Measurements from ENCODE around the gene TMEM140.
"Not testable (repeated sequence)": the region's sequence is repeated elsewhere in the genome, so short reads cannot be mapped to it uniquely, and the experiment has no call there.

Gene TMEM140

DNA sequence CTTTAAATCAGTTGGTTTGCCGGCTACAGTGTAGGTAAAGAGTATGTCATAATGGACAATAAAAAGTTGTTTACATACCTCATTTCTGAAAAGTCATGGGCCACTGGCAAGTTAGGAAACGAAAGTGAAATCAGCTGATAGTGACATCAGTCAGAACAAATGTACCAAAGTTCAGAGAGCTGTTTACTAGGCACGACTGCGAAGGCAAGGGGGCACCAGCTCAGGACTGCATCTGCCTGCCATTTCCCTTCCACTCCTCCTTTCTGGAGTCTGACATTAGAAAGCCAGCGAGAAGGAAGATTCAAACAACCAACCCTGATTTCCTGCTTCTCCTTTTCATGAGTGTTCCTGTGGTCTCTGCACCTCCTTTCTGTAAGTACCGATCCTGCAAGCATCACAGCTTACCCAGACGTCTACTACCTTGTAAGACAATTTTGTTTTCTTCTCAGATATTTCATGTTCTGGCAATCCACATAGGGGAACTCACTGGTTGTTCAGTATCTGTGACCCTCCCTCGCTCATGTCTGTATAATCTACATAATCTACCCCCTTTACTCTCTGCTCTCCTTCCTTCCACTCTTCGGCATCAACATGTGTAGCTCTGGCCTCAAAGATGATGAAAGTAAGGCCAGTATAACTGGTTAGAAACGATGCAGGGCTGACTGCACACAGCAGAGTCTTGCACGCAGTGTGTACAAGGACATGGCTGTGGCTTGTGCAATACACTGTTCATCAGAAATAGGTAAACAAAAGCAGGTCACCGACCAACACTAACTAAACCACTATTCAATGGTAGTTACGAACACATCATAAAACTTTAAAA, at the start of gene TMEM140:
TSS of gene TMEM140 (plus strand) at position 174 of the 823 bp plus-strand sequence. CDS start 16,370 bp downstream, outside the sequence.
- DNase-seq (ENCODE audit: low read depth in 2 of 2): peak; percentile 23 to 41

DNA sequence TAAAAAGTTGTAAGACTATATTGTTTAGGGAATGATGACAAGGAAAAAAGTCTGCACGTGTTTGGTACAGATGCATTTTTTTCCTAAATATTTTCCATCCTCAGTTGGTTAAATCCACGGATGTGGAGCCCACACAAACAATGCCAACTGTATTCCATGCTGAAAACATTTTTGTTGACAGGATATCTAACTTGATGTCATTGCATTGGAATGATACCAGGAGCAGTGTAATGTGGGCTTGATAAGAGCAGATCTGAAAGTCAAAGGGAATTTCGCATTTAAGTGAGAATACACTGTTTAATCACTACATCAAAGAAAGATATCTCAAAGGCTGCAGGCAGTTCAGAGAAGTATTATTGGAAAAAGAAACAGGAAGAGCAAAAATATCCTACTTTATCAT, 49.5 kb upstream of the TMEM140 start:
- DNase-seq (ENCODE audit: low read depth in 2 of 2): no peak

DNA sequence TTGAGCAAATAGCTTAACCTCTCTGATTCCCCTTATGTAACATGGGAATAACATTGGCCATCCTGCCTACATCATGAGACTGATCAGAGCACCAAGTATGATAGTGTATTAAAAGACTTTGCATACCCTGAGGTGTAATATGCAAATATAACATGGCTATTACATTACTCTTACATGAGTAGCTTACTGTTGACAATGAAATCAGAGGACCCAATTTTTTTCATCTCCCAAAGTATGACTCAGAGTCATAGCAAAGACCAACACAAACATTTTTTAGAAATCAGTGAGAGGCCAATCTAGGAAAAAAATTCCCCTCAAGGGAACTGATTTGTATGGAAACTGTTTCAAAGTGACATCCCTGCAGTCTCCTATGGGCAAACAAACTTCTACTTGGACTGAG, 47.0 kb upstream of the TMEM140 start:
- no peak for DNase-seq (ENCODE audit: low read depth in 2 of 2)

DNA sequence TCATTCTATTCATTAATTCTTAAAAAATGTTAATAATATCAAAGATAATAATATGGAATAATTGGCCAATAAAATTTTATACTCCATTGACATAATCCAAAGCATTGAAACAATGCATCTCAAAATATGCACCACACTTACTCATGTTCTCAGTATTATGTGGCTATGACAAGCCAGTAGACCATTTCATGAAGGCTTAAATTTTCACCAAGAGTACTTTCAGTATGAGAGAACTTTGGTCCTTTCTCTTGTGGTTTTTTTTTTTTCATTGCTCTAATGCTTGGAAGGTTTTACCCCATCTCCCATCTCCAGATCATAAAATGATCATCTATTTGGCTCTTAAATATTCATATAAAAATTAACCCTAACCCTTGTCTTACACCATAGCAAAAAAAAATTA, 45.5 kb upstream of the TMEM140 start:
- no peak for DNase-seq (ENCODE audit: low read depth in 2 of 2)

DNA sequence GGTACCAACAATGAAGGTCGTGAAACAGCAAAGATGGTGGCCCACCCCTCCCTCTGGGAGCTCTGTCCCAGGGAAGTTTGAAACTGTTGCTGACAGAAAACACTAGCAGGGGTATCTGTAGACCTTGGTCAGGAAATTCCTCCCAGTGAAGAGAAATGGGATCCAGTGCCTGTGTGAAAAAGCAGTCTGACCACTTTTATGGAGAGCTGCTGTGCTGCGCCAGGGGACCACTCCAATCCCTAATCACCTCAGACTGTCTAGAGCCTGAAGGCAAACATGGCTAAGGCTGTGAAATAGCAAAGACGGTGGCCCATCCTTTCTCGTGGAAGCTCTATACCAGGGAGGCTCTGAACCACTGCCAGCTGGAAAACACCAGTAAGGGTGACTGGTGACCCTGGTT, 38.3 kb upstream of the TMEM140 start:
- DNase-seq (ENCODE audit: low read depth in 2 of 2): no peak

DNA sequence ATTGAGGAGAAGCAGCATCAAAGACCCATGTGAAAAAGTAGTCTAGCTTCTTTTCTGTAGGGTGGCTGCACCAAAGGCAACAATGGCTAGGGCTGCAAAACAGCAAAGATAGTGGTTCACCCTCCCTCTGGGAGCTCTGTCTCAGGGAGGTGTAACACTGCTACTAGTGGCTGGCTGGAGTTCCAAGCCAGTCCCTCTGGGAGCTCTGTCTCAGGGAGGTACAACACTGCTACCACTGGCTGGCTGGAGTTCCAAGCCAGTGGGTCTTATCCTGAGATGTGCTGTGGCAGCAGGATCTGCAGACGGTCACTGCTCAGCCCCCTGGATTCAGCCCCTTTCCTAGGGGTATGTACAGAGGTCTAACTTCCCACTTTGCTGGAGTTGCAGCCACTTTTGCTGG, 37.9 kb upstream of the TMEM140 start:
- no peak for DNase-seq (ENCODE audit: low read depth in 2 of 2)

DNA sequence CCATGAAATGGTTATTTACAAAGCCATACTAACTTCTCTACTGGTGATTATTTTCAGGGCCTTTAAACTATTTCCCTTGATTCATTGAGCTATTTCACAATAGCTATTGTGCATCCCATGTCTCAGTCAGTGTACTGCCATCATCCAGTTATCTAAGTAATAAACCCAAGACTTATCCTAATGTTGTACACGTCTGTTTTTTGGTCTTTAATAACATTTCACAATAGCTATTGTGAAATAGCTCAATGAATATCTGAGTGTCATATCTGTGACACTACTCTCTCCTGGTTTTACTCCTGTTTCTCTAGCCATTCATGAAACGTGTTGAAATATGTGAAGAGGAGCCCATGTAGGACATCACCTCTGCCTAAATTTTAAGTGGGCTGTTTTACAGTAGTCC, 36.5 kb upstream of the TMEM140 start:
- no peak for DNase-seq (ENCODE audit: low read depth in 2 of 2)

DNA sequence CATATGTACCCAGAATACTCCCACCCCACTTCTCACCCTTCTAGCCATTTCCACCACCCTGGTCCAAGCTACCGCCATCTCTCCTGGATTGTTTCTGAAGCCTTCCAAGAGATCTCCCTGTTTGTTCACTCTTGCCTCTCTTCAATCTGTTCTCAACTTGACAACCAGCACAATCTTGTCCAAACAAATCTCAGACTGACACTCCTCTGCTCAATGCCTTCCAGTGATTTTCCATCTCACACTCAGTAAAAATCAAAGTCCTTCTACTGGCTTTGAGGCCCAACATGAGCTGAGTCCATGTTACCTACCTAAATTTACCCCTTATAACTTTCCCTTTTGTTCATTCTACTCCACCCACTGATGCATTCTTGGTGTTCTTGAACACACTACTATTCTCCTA, 33.2 kb upstream of the TMEM140 start:
- DNase-seq (ENCODE audit: low read depth in 2 of 2): no peak

DNA sequence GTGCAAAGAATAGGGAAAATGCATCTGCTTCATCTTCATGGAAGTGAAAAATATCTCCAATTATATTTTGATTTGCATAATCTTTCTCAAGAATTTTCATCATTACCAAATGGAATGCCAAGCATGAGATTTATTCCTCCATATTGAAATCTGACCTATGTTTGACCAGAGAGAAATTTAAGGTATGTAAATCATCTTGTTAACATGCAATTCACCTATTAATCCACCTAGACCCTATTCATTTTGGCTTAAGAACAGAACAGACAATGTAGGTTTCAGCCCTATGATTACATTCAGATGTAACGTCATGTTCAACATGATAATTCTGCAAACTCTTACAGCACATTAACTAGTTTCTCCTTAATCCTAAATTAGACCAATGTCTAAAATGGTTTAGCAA, 30.8 kb upstream of the TMEM140 start:
- DNase-seq (ENCODE audit: low read depth in 2 of 2): no peak

DNA sequence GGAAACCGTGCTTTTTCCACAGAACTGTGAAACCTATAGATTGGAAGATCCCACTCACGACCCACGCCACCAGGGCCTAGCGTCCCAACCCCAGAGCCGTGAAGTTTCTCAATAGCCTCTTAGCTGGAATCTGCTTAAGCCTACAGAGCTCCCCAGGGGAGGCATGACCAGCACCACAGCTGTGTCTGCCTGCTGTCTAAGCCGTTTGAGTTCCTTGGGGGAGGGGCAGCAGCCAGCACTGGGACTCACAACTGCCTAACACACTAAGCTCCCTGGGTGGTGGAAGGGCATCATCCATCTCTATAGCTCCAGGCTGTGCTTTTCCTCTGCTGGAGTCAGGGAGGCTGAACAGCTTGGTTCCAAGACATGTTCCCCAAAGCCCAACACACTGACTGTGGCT, 26.0 kb upstream of the TMEM140 start:
- no peak for DNase-seq (ENCODE audit: low read depth in 2 of 2)

DNA sequence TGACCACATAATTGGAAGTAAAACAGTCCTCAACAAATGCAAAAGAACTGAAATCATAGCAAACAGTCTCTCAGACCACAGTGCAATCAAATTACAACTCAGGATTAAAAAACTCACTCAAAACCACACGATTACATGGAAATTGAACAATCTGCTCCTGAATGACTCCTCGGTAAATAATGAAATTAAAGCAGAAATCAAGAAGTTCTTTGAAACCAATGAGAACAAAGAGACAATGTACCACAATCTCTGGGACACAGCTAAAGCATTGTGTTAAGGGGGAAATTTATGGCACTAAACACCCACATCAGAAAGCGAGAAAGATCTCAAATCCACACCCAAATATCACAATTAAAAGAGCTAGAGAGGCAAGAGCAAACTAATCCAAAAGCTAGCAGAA, 23.2 kb upstream of the TMEM140 start:
- not testable (repeated sequence) for DNase-seq (ENCODE audit: low read depth in 2 of 2)

DNA sequence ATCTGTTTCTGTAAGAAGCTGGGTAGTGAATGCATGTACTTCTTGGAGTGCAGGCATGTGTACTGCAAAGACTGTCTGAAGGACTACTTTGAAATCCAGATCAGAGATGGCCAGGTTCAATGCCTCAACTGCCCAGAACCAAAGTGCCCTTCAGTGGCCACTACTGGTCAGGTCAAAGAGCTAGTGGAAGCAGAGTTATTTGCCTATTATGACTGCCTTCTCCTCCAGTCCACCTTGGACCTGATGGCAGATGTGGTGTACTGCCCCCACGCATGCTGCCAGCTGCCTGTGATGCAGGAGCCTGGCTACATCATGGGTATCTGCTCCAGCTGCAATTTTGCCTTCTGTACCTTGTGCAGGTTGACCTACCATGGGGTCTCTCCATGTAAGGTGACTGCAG, 18.9 kb upstream of the TMEM140 start:
- DNase-seq (ENCODE audit: low read depth in 2 of 2): no peak

DNA sequence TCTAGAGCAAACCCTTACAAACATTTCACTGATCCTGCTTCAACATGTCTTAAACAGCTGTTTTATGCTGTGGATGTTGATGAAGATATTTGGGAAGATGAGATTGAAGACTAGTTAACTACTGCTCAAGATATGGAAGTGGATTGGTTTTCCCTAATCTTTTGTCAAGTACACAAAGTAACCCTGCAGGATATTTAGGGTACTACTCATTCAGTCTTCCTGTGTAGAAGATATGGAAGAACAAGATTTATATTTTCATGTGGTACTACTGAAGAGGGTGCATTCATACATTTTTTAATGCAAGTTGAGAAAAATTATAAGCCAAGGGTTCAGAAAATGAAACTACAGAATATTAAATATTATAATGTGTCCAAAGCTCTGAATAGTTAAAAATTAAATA, 18.3 kb upstream of the TMEM140 start:
- no peak for DNase-seq (ENCODE audit: low read depth in 2 of 2)

DNA sequence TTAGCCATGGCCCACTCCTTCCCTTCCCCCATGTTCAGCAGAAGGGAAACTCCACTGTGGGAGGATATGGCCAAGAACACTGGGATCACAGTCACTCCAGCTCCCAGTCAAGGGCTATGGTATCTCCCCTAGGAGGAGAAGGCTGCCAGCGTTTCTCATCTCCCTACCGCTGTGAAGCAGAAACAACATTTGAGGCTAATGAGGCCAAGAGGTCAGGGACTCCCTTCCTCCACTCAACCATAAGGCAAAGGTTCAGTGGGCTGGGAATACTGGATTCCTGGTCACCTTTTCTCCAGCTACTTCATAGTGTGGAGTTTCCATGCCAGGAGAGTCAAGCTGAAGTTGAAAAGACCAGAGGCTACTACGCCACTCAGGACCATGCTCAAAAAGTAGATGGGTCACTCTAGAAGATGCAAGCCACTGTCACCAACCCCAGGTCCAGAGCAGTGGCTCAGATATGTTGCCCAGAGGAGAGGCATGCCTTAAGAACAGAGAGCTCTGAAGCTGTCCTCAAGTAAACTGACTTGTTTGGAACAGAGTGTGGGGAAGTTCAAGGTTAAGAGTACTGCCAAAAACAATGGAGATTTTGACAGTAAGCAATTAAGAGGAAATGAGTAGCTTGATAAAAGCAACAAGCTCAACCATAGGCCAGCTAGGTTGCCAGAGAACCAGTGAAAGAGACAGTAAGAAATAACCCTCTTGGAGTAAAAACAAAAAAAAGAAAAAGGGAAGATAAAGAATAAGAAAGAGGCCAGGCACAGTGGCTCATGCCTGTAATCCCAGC, 3.8 kb upstream of the TMEM140 start:
- DNase-seq (ENCODE audit: low read depth in 2 of 2): no peak

DNA sequence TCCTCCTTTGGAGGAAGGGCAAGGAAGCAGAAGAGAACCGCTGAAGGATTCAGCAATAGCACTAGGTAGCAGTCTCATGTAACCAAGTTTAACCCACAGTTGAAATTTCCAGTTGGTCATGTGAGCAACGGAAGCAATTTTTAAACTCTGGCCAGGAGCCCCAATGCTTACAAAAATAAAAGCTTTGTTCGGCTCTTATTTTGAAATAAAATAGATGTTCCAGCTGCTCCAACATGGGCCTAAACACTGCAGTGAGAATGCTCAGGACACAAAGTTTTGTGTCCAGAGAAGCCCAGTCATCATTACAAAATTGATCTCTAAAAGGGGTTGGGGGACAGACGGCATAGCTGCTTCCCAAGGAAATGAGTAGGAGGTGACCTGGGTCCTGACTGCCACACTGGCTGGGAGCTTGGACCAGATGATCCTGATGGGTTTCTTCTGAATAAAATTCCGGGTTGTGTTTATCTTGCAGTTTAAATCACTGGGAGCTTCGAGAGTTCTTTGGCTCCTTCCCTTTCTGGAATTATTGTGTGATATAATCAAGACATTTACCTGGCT, 452 bp upstream of the TMEM140 start:
- DNase-seq (ENCODE audit: low read depth in 2 of 2): no peak

DNA sequence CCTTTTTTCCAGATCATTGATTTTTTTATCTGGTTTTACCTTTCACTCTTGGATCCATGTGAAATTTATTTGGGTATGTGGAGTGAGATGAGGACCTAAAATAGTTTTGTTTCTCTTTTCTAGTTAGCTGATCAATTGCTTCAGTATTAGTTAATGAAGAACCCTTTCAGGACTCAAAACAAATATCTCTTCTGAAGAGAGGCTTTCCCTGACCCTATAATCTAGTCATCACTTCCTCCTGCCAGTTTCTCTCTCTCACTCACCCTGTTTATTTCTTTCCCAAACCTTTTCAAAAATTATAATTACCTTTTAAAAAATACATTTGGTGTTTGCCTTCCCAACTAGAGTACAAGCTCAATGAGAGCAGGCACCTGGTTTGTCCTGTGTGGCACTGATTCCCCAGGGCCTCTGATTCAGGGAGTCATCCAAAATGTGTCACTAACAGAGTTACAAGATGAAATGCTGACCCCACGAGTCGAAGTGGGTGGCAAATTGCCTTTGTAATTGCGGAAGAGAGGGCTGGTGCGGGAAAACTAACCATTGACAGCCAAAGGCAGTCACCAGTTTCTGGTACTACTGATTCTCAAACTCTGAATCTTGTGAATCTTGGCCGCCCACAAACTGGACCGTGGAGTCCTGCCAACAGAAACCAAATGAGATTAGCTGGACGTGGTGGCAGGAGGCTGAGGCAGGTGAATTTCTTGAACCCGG, 2.4 kb downstream of the TMEM140 start:
- no peak for DNase-seq (ENCODE audit: low read depth in 2 of 2)

DNA sequence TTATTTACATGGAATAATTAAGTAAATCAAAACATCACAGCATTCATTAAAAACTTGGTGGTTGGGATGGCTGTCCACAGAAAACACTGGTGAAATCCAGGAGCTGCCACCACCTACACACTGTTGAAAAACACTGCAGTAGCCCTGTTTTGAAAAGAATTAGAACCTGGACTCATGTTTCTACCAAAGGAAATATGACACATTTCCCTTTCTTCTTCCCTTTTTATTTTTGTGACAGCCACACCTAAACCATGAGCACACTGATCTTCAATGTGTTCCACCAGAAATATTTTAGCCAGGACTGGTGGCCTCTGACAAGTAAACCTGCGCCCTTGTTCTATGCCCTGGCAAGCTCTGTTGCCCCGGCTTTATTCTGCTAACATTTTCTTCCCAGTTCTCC, 3.3 kb downstream of the TMEM140 start:
- no peak for DNase-seq (ENCODE audit: low read depth in 2 of 2)

DNA sequence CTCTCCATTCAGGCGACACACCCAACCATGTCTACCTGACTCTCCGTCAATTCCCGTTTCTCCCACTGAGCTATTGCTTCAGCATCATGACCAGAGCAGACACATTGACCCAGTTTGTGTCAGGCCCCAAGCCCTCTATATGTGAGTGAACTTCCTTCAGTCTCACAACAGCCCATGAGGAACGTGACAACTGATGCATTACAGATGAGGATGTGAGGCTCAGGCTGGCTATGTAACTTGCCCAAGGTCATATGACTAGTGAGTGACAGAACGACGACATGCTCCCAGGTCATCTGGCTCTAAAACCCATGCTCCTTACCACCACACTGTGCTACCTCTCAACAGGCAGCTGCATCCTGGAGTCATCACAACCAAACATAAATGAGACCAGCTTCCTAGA, 3.7 kb downstream of the TMEM140 start:
- no peak for DNase-seq (ENCODE audit: low read depth in 2 of 2)

DNA sequence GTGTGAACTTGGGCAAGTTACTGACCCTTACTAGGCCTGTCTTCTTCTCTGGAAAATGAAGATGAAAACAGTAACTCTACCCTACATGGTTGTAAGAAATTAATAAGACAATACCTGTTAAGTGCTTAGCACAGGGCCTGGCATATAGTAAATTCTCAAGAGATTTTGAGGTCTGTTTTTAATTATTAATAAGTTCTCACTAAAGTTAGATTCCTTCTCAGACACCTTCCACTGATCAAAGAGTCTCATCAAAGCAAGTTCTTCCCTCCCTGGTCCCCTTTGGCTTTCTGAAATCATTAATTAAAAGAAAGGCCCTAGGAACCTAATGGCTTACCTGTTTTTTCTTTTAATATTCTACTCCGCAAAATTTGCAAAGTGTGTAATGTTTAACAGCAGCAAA, 4.6 kb downstream of the TMEM140 start:
- DNase-seq (ENCODE audit: low read depth in 2 of 2): no peak

DNA sequence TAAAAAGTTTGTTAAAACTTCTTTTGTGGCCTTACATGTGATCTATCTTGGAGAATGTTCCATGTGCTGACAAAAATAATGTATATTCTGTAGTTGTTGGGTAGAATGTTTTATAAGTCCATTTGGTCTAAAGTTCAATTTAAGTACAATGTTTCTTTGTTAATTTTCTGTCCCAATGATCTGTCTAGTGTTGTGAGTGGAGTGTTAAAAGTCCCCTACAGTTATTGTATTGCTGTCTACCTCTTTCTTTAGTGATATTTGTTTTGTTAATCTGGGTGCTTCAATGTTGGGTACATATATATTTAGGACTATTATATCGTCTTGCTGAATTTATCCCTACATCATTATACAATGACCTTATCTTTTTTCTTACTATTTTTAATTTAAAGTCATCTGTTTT, 6.9 kb downstream of the TMEM140 start:
- no peak for DNase-seq (ENCODE audit: low read depth in 2 of 2)

DNA sequence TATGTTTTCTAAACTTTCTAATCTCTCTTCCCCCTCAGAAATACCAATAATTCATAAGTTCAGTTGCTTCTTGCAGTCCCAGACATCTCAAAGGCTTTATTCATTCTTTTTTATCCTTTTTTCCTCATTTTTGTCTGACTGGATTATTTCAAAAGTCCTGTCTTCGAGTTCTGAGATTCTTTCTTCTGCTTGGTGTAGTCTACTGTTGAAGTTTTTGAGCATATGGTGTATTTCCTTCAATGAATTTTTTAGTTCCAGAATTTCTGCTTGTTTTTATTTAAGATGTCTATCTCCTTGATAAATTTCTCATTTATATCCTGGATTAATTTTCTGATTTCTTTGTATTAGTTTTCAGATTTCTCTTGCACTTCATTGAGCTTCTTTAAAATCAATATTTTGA, 8.4 kb downstream of the TMEM140 start:
- no peak for DNase-seq (ENCODE audit: low read depth in 2 of 2)

DNA sequence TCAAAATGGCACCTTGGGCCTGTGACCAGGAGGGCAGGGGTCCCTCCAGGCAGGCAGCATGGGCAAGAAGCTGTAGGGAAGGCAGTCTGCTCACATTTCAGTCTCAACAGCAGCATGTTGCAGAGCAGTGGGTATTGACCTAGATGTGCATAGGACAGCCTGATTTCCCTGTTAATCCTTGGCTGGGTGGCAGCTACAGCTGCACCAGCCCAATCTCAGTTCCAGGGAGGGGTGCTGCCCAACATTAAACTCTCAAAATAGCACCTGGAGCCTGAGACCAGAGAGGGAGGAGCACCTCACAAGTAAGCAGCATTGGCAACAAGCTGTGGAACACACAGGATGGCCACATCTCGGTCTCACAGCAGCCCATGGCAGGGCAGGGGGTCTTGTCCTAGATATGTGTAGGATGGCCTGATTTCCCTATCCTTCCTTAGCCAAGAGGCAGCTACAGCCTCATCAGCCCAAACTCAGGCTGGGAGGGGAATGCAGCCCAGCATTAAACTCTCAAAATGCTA, 10.3 kb downstream of the TMEM140 start:
- DNase-seq (ENCODE audit: low read depth in 2 of 2): no peak
